Endodermal cell (in vitro differentiated cells): ENCODE measurements around the gene OR13A1. TPM values are rescaled to one million over a fixed set of nuclear protein-coding genes. Genes with fewer than 3 reads are reported as not detected.

Source experiments
- DNase-seq: peaks from one replicate; pipeline ENCODE4 v3.0.0-alpha.2; 2017
- H3K27ac ChIP-seq: 2 replicates; pipeline ENCODE4 v1.5.1; 2013; ENCODE audit warnings: mild to moderate bottlenecking, low read depth, low read length, moderate library complexity
- H3K27me3 ChIP-seq: 2 replicates; pipeline ENCODE4 v1.6.1; 2013; ENCODE audit warnings: mild to moderate bottlenecking, low read length, moderate library complexity; ENCODE audit not compliant: insufficient read depth, control insufficient read depth, poor library complexity, severe bottlenecking
- H3K36me3 ChIP-seq: 2 replicates; pipeline ENCODE4 v1.7.0; 2013; ENCODE audit warnings: mild to moderate bottlenecking, low read length, moderate library complexity; ENCODE audit not compliant: control insufficient read depth, insufficient read depth
- H3K4me1 ChIP-seq: one replicate; pipeline ENCODE4 v1.7.0; 2013; ENCODE audit warnings: low read length; ENCODE audit not compliant: control insufficient read depth, insufficient read depth
- H3K4me3 ChIP-seq: 2 replicates; pipeline ENCODE4 v1.5.1; 2013; ENCODE audit warnings: mild to moderate bottlenecking, low read length, moderate library complexity
- H3K9ac ChIP-seq: 2 replicates; pipeline ENCODE4 v1.6.1; 2013; ENCODE audit warnings: mild to moderate bottlenecking, low read length, moderate library complexity; ENCODE audit not compliant: poor library complexity, severe bottlenecking; ENCODE audit errors: extremely low read depth
- H3K9me3 ChIP-seq: 2 replicates; pipeline ENCODE4 v1.6.1; 2013; ENCODE audit warnings: mild to moderate bottlenecking, low read length, moderate library complexity; ENCODE audit not compliant: control insufficient read depth
- H3K27ac Mint-ChIP-seq: 2 replicates; pipeline ENCODE4 v1.8.0; 2020; ENCODE audit warnings: mixed read lengths
- H3K27me3 Mint-ChIP-seq: 2 replicates; pipeline ENCODE4 v1.8.0; 2021; ENCODE audit warnings: mild to moderate bottlenecking, mixed read lengths; ENCODE audit not compliant: insufficient read depth
- H3K36me3 Mint-ChIP-seq: 2 replicates; pipeline ENCODE4 v1.8.0; 2020; ENCODE audit warnings: low read depth, mixed read lengths
- H3K4me1 Mint-ChIP-seq: 2 replicates; pipeline ENCODE4 v1.8.0; 2020; ENCODE audit warnings: mixed read lengths
- H3K4me3 Mint-ChIP-seq: 2 replicates; pipeline ENCODE4 v1.8.0; 2020; ENCODE audit warnings: mild to moderate bottlenecking, moderate library complexity, mixed read lengths
- H3K9me3 Mint-ChIP-seq: 2 replicates; pipeline ENCODE4 v1.8.0; 2020; ENCODE audit warnings: mild to moderate bottlenecking, mixed read lengths
- CTCF ChIP-seq: fragments of 200-600 bp; sonication (generic); conservative IDR thresholded peaks from 2 replicates; pipeline ENCODE4 v1.5.0; 2021; ENCODE audit warnings: antibody characterized with exemption, mild to moderate bottlenecking
- WGBS, 2 experiments: methylation state at CpG; one replicate each; pipeline versions ENCODE4 v1.1.5 to v1.1.7; 2013; ENCODE audit warnings: missing lambda C conversion rate in 2 of 2, mixed read lengths in 1 of 2; ENCODE audit not compliant: insufficient coverage in 1 of 2, insufficient read length in 1 of 2; 5-methylcytosine and 5-hydroxymethylcytosine counted together
- total RNA-seq, 2 donors: library from RNA; stranded (reverse); fragmentation: NEBNext Ultra II Directional in 1 of 2; extraction: Animal tissue kit (Norgen Biotek cat#: 25700) in 1 of 2; gene quantifications; 2 replicates in 1 of 2; 3 replicates in 1 of 2; pipeline ENCODE4 v1.2.1, GENCODE V29; 2021

The OR13A1 gene
- total RNA-seq, 2 donors from 2014 or later = 0.31 TPM; not detected in 1

- Histone ChIP-seq H3K9me3 (no peaks in the 10 kb centered on the region), H3K27ac (no peak overlapping the region), H3K36me3 (no peaks in the 10 kb centered on the region), H3K27me3 (no peaks in the 10 kb centered on the region), H3K4me3 (no peak overlapping the region), H3K4me1 (no peaks in the 10 kb centered on the region), H3K9ac (no peak overlapping the region)
- TF ChIP-seq CTCF = no peak
- no peak for DNase-seq
- Mint-ChIP-seq H3K36me3 (no peaks in the 10 kb centered on the region), H3K27me3 (no peaks in the 10 kb centered on the region), H3K4me3 (no peak overlapping the region), H3K9me3 (peaks cover 12% of the 10 kb centered on the region), H3K4me1 (peaks cover 2% of the 10 kb centered on the region), H3K27ac (no peak overlapping the region)
Observed at GRCh38 chr10:45254892-45255291, 60.5 kb downstream of the OR13A1 start.

- no peak overlapping the region for H3K4me3 ChIP-seq
- H3K4me1 Mint-ChIP-seq = peaks cover 2% of the 10 kb centered on the region
- 73 to 75% methylated on average over 2 of the region's 2 CpGs for WGBS, 2 experiments
Observed at GRCh38 chr10:45253183-45253914, 62.1 kb downstream of the OR13A1 start.

More at GRCh38 chr10:45253183-45253914, 62.1 kb downstream of the OR13A1 start:
- H3K27me3 Mint-ChIP-seq = peaks cover 3% of the 10 kb centered on the region
- H3K36me3 ChIP-seq = no peaks in the 10 kb centered on the region
- no peaks in the 10 kb centered on the region for H3K9me3 ChIP-seq
- H3K9me3 Mint-ChIP-seq = no peaks in the 10 kb centered on the region
- H3K9ac ChIP-seq = no peak overlapping the region
- TF ChIP-seq CTCF = no peak
- no peak for DNase-seq
- no peaks in the 10 kb centered on the region for H3K4me1 ChIP-seq
- no peak overlapping the region for H3K4me3 Mint-ChIP-seq
- no peaks in the 10 kb centered on the region for H3K36me3 Mint-ChIP-seq
- no peak overlapping the region for H3K27ac Mint-ChIP-seq
- H3K27me3 ChIP-seq = no peaks in the 10 kb centered on the region
- no peak overlapping the region for H3K27ac ChIP-seq

Other genes with a start within 250 kb of the OR13A1 start
- gene ALOX5, start 58.6 kb upstream of the OR13A1 start, total RNA-seq = 1 to 10 TPM in 1 of 2 donors, under 1 TPM in 1; 0.31 to 1.1 TPM